Trophoblast cell (in vitro differentiated cells and primary cell): ENCODE data around the gene UBASH3B.
A peak's percentile ranks its signal among the peaks of the same experiment; 100 is the strongest.

Source experiments
- DNase-seq, 2 donors: peaks; one replicate each; pipeline ENCODE4 v3.0.0-alpha.2; 2016
- H2AFZ ChIP-seq: 2 replicates; pipeline ENCODE4 v1.6.1; 2013; ENCODE audit warnings: low read length, moderate library complexity, mild to moderate bottlenecking; ENCODE audit not compliant: insufficient read depth, poor library complexity
- H2AK5ac ChIP-seq: 2 replicates; pipeline ENCODE4 v1.6.1; 2013; ENCODE audit warnings: mild to moderate bottlenecking, low read length
- H2BK120ac ChIP-seq: 2 replicates; pipeline ENCODE4 v1.6.1; 2013; ENCODE audit warnings: low read length, mild to moderate bottlenecking, moderate library complexity; ENCODE audit not compliant: insufficient read depth, poor library complexity
- H2BK12ac ChIP-seq: 2 replicates; pipeline ENCODE4 v1.6.1; 2013; ENCODE audit warnings: mild to moderate bottlenecking, low read length, moderate library complexity
- H2BK5ac ChIP-seq: 2 replicates; pipeline ENCODE4 v1.6.1; 2013; ENCODE audit warnings: low read length, low read depth, moderate library complexity, mild to moderate bottlenecking; ENCODE audit not compliant: poor library complexity
- H3K14ac ChIP-seq: 2 replicates; pipeline ENCODE4 v1.6.1; 2013; ENCODE audit warnings: mild to moderate bottlenecking, low read length
- H3K18ac ChIP-seq: 2 replicates; pipeline ENCODE4 v1.6.1; 2013; ENCODE audit warnings: mild to moderate bottlenecking, low read length
- H3K23ac ChIP-seq: 2 replicates; pipeline ENCODE4 v1.6.1; 2013; ENCODE audit warnings: low read length
- H3K27ac ChIP-seq: 2 replicates; pipeline ENCODE4 v1.5.1; 2013; ENCODE audit warnings: low read depth, mild to moderate bottlenecking, inconsistent platforms, low read length, moderate library complexity
- H3K27me3 ChIP-seq: 2 replicates; pipeline ENCODE4 v1.6.1; 2013; ENCODE audit warnings: inconsistent platforms, mild to moderate bottlenecking, low read length, moderate library complexity; ENCODE audit not compliant: insufficient read depth
- H3K36me3 ChIP-seq, 2 experiments: 1 replicate in 1 of 2; 2 replicates in 1 of 2; pipeline ENCODE4 v1.6.1; 2013; ENCODE audit warnings: low read length in 2 of 2, mild to moderate bottlenecking in 2 of 2, moderate library complexity in 1 of 2; ENCODE audit not compliant: insufficient read depth in 2 of 2, control insufficient read depth in 1 of 2
- H3K4ac ChIP-seq: 2 replicates; pipeline ENCODE4 v1.6.1; 2013; ENCODE audit warnings: low read depth, mild to moderate bottlenecking, low read length, moderate library complexity
- H3K4me1 ChIP-seq, 2 experiments: 1 replicate in 1 of 2; 2 replicates in 1 of 2; pipeline ENCODE4 v1.6.1; 2013; ENCODE audit warnings: low read length in 2 of 2, mild to moderate bottlenecking in 2 of 2, moderate library complexity in 1 of 2; ENCODE audit not compliant: insufficient read depth in 2 of 2, control insufficient read depth in 1 of 2
- H3K4me2 ChIP-seq: 2 replicates; pipeline ENCODE4 v1.6.1; 2013; ENCODE audit warnings: inconsistent platforms, mild to moderate bottlenecking, low read length, moderate library complexity
- H3K4me3 ChIP-seq: 2 replicates; pipeline ENCODE4 v1.5.1; 2013; ENCODE audit warnings: mild to moderate bottlenecking, low read depth, low read length, inconsistent platforms
- H3K79me1 ChIP-seq: one replicate; pipeline ENCODE4 v1.6.1; 2013; ENCODE audit warnings: low read length
- H3K79me2 ChIP-seq: 2 replicates; pipeline ENCODE4 v1.6.1; 2013; ENCODE audit warnings: low read length, mild to moderate bottlenecking; ENCODE audit not compliant: control insufficient read depth, insufficient read depth, poor library complexity
- H3K9ac ChIP-seq: 2 replicates; pipeline ENCODE4 v1.6.1; 2013; ENCODE audit warnings: mild to moderate bottlenecking, low read length
- H3K9me3 ChIP-seq: 2 replicates; pipeline ENCODE4 v1.6.1; 2013; ENCODE audit warnings: low read depth, mild to moderate bottlenecking, control low read depth, inconsistent platforms, low read length; ENCODE audit not compliant: insufficient read depth
- H4K12ac ChIP-seq: 2 replicates; pipeline ENCODE4 v1.6.1; 2013; ENCODE audit warnings: low read depth, mild to moderate bottlenecking, low read length, moderate library complexity
- H4K8ac ChIP-seq: 2 replicates; pipeline ENCODE4 v1.6.1; 2013; ENCODE audit warnings: low read depth, mild to moderate bottlenecking, low read length, moderate library complexity
- H4K91ac ChIP-seq: one replicate; pipeline ENCODE4 v1.6.1; 2013; ENCODE audit warnings: low read depth, mild to moderate bottlenecking, low read length, moderate library complexity
- WGBS: extraction: QIAGEN DNeasy Blood & Tissue Kit; methylation state at CpG from one replicate; pipeline ENCODE4 v1.1.7; 2013; ENCODE audit warnings: missing lambda C conversion rate; ENCODE audit not compliant: insufficient read length, insufficient coverage; ENCODE audit errors: extremely low coverage; 5-methylcytosine and 5-hydroxymethylcytosine counted together

The UBASH3B gene

GRCh38 chr11:122814401-122814800 lies 158.9 kb downstream of the UBASH3B start:
- H2BK120ac ChIP-seq = no peak overlapping the region
- H3K27ac ChIP-seq = no peak overlapping the region
- H3K4me2 ChIP-seq = no peak overlapping the region
- no CpG with 5 or more reads among the region's 1 CpG for WGBS
- peaks cover 3 to 9% of the 10 kb centered on the region in 2 experiments for H3K36me3 ChIP-seq
- no peak for DNase-seq
- H3K18ac ChIP-seq = no peak overlapping the region
- no peak overlapping the region for H3K23ac ChIP-seq
- H3K4me3 ChIP-seq = no peak overlapping the region
- no peak overlapping the region for H2AFZ ChIP-seq
- H3K79me2 ChIP-seq = no peaks in the 10 kb centered on the region
- H4K91ac ChIP-seq = no peak overlapping the region
- H4K12ac ChIP-seq = no peak overlapping the region
- H3K79me1 ChIP-seq = peaks cover 5% of the 10 kb centered on the region
- no peak overlapping the region for H2BK12ac ChIP-seq
- no peak overlapping the region for H2BK5ac ChIP-seq
- H3K4me1 ChIP-seq = peaks cover 0 to 7% of the 10 kb centered on the region in 2 experiments
- H2AK5ac ChIP-seq = no peak overlapping the region
- no peak overlapping the region for H3K14ac ChIP-seq
- H3K27me3 ChIP-seq = no peaks in the 10 kb centered on the region
- peak overlapping the region; percentile 49 for H3K9ac ChIP-seq
- H4K8ac ChIP-seq = no peak overlapping the region
- peaks cover 3% of the 10 kb centered on the region for H3K9me3 ChIP-seq
- no peak overlapping the region for H3K4ac ChIP-seq

GRCh38 chr11:122815900-122816299 lies 160.4 kb downstream of the UBASH3B start:
- no peak overlapping the region for H2BK120ac ChIP-seq

GRCh38 chr11:122816761-122817520 lies 161.4 kb downstream of the UBASH3B start:
- Histone ChIP-seq H4K8ac (no peak overlapping the region), H3K14ac (no peak overlapping the region), H3K79me2 (no peaks in the 10 kb centered on the region), H3K79me1 (peaks cover 5% of the 10 kb centered on the region), H4K91ac (no peak overlapping the region), H4K12ac (no peak overlapping the region), H2AFZ (no peak overlapping the region), H3K9ac (no peak overlapping the region), H3K27me3 (no peaks in the 10 kb centered on the region), H3K27ac (peak overlapping the region; percentile 81), H3K4me2 (peak overlapping the region; percentile 29), H3K36me3 (no peaks in the 10 kb centered on the region), H2BK5ac (peak overlapping the region; percentile 89), H3K23ac (no peak overlapping the region), H3K4me3 (no peak overlapping the region), H3K18ac (peak overlapping the region; percentile 43), H3K4me1 (peaks cover 0 to 7% of the 10 kb centered on the region in 2 experiments), H3K9me3 (peaks cover 4% of the 10 kb centered on the region), H2BK12ac (no peak overlapping the region), H3K4ac (no peak overlapping the region), H2AK5ac (no peak overlapping the region), H2BK120ac (no peak overlapping the region)
- WGBS = no CpG with 5 or more reads among the region's 8 CpGs
- DNase-seq = peak; percentile 72 to 96

More at GRCh38 chr11:122815900-122816299, 160.4 kb downstream of the UBASH3B start:
- no peak overlapping the region for H3K23ac ChIP-seq
- no peak overlapping the region for H3K14ac ChIP-seq
- no peak overlapping the region for H3K4me3 ChIP-seq
- no peak overlapping the region for H2AFZ ChIP-seq
- no peak for DNase-seq
- H4K12ac ChIP-seq = no peak overlapping the region
- no peak overlapping the region for H2AK5ac ChIP-seq
- peaks cover 4% of the 10 kb centered on the region for H3K9me3 ChIP-seq
- H3K9ac ChIP-seq = no peak overlapping the region
- no peak overlapping the region for H2BK5ac ChIP-seq
- H3K4me1 ChIP-seq = peaks cover 0 to 7% of the 10 kb centered on the region in 2 experiments
- H4K91ac ChIP-seq = no peak overlapping the region
- no peaks in the 10 kb centered on the region for H3K27me3 ChIP-seq
- peak overlapping the region; percentile 73 for H2BK12ac ChIP-seq
- no peak overlapping the region for H3K4me2 ChIP-seq
- H3K27ac ChIP-seq = peak overlapping the region; percentile 81
- H4K8ac ChIP-seq = no peak overlapping the region
- no peaks in the 10 kb centered on the region for H3K36me3 ChIP-seq
- no CpG with 5 or more reads among the region's 5 CpGs for WGBS
- H3K79me2 ChIP-seq = no peaks in the 10 kb centered on the region
- no peak overlapping the region for H3K4ac ChIP-seq
- H3K79me1 ChIP-seq = peaks cover 5% of the 10 kb centered on the region
- no peak overlapping the region for H3K18ac ChIP-seq

- Histone ChIP-seq H3K4ac (no peak overlapping the region), H4K91ac (no peak overlapping the region), H2BK120ac (no peak overlapping the region), H3K4me1 (peaks cover 0 to 7% of the 10 kb centered on the region in 2 experiments), H4K12ac (no peak overlapping the region), H3K36me3 (no peaks in the 10 kb centered on the region), H3K14ac (no peak overlapping the region), H2BK5ac (no peak overlapping the region), H3K27me3 (no peaks in the 10 kb centered on the region), H3K18ac (no peak overlapping the region), H2BK12ac (no peak overlapping the region), H3K9ac (no peak overlapping the region), H3K27ac (no peak overlapping the region), H4K8ac (no peak overlapping the region), H3K79me1 (peaks cover 5% of the 10 kb centered on the region), H3K4me2 (no peak overlapping the region), H3K23ac (no peak overlapping the region), H2AFZ (no peak overlapping the region), H3K9me3 (peaks cover 4% of the 10 kb centered on the region), H3K4me3 (no peak overlapping the region), H3K79me2 (no peaks in the 10 kb centered on the region), H2AK5ac (no peak overlapping the region)
- no CpG with 5 or more reads among the region's 2 CpGs for WGBS
- DNase-seq = no peak
Observed at GRCh38 chr11:122820158-122820557, 164.6 kb downstream of the UBASH3B start.
